GM12875 (cell line): Measurements from ENCODE around the gene PDE9A.

Experiments
- H3K4me3 ChIP-seq: one replicate; pipeline ENCODE4 v1.5.1; 2011; ENCODE audit warnings: low read depth, low read length, control low read depth
- CTCF ChIP-seq: IDR thresholded peaks from 2 replicates; pipeline ENCODE4 v1.5.1; 2011; ENCODE audit warnings: low read depth, mild to moderate bottlenecking, control low read depth, inconsistent platforms, low read length, moderate library complexity, borderline replicate concordance; ENCODE audit not compliant: insufficient read depth

PDE9A gene

GRCh38 chr21:42650033-42650370 is 3.4 kb upstream of the PDE9A start:
- H3K4me3 ChIP-seq, result no peak overlapping the region
- TF ChIP-seq CTCF, result no peak

- no peak for TF ChIP-seq CTCF
- H3K4me3 ChIP-seq, result no peak overlapping the region
Measured at GRCh38 chr21:42650441-42651421, 2.7 kb upstream of the PDE9A start.

- no peak overlapping the region for H3K4me3 ChIP-seq
- TF ChIP-seq CTCF, result no peak
Measured at GRCh38 chr21:42651515-42652401, 1.7 kb upstream of the PDE9A start.

GRCh38 chr21:42652527-42653230 is 742 bp upstream of the PDE9A start:
- H3K4me3 ChIP-seq, result no peak overlapping the region
- TF ChIP-seq CTCF, result no peak

- TF ChIP-seq CTCF, result no peak
- no peak overlapping the region for H3K4me3 ChIP-seq
Measured at GRCh38 chr21:42654179-42654912, 925 bp downstream of the PDE9A start.
